Omental fat pad (tissue), 4 donors: ENCODE results near the gene KLC3. TPM values are rescaled to one million over a fixed set of nuclear protein-coding genes. Genes with fewer than 3 reads are reported as not detected.

Source experiments
- ATAC-seq: fragments of 150-250 bp; one replicate; pipeline ENCODE4 v1.9.1; 2016; ENCODE audit warnings: mild to moderate bottlenecking, moderate library complexity; ENCODE audit not compliant: low FRiP score
- DNase-seq: peaks from one replicate; pipeline ENCODE4 v3.0.0-alpha.2; 2019; ENCODE audit warnings: low spot score
- total RNA-seq, 4 donors: library from RNA; depleted of rRNA; stranded (reverse); fragments of >200 nt; gene quantifications; one replicate each; pipeline ENCODE4 v1.1.0, GENCODE V29; 2016
- TF ChIP-seq, protein P1 (sequence below), 3 donors: fragments of 450-650 bp; IDR thresholded peaks; one replicate each; pipeline ENCODE4 v1.5.1; 2016 to 2017; ENCODE audit warnings: antibody characterized with exemption in 3 of 3, mild to moderate bottlenecking in 3 of 3, moderate library complexity in 2 of 3

KLC3 gene
- total RNA-seq, 4 donors from 2014 or later = 0.36 to 2.0 TPM; not detected in 2

DNA sequence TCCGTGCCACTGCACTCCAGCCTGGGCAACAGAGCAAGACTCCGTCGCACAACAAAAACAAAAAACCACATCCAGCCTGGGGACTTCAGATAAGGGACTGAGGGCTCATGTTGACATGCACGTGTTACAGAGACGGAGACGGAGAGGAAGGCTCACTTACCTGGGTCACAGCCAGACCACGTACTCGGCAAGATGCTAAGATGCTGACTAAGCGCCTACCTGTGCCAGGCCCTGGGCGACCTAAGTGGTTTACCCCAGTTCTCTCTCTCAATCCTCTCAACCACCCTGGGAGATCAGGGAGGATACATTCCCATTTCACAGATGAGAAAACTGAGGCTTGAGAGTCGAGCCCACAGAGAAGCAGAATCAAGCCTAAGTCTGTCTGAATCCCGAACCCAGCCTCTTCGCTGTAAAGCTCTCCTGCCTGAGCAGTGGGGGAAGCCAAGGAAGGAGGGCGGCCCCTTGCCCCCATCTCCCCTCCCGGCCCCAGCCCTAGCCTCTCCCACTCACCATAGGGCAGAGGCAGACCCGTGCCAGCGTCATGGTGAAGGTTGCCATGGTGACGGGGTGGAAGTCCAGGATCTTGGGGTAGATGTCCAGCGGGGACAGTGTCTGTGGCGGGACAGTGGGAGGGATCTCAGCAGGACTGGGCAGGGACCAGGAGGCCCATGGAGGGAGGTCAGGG lies 16.4 kb downstream of the KLC3 start:
- ATAC-seq (no peak), DNase-seq (no peak)
- TF ChIP-seq, protein P1, sequence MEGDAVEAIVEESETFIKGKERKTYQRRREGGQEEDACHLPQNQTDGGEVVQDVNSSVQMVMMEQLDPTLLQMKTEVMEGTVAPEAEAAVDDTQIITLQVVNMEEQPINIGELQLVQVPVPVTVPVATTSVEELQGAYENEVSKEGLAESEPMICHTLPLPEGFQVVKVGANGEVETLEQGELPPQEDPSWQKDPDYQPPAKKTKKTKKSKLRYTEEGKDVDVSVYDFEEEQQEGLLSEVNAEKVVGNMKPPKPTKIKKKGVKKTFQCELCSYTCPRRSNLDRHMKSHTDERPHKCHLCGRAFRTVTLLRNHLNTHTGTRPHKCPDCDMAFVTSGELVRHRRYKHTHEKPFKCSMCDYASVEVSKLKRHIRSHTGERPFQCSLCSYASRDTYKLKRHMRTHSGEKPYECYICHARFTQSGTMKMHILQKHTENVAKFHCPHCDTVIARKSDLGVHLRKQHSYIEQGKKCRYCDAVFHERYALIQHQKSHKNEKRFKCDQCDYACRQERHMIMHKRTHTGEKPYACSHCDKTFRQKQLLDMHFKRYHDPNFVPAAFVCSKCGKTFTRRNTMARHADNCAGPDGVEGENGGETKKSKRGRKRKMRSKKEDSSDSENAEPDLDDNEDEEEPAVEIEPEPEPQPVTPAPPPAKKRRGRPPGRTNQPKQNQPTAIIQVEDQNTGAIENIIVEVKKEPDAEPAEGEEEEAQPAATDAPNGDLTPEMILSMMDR (IDR thresholded peaks at IDR 0.05) = no peak

DNA sequence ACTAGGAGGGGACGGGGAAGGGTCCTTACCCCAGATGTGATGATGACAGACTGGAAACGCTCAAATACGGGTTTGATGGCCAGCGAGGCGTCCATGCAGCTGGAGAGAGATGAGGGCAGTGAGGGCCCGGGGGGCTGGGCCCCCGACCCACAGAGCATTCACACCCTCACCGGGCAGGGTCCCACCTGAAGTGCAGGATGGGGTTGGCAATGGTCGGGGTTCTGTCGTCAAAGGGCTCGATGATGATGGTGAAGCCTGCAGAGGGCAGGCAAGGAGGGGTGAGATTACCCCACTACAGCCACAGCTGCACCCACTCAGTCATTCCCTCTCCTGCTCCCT lies 16.9 kb downstream of the KLC3 start:
- DNase-seq (no peak), ATAC-seq (no peak)
- TF ChIP-seq, protein P1 (IDR thresholded peaks at IDR 0.05) = no peak

DNA sequence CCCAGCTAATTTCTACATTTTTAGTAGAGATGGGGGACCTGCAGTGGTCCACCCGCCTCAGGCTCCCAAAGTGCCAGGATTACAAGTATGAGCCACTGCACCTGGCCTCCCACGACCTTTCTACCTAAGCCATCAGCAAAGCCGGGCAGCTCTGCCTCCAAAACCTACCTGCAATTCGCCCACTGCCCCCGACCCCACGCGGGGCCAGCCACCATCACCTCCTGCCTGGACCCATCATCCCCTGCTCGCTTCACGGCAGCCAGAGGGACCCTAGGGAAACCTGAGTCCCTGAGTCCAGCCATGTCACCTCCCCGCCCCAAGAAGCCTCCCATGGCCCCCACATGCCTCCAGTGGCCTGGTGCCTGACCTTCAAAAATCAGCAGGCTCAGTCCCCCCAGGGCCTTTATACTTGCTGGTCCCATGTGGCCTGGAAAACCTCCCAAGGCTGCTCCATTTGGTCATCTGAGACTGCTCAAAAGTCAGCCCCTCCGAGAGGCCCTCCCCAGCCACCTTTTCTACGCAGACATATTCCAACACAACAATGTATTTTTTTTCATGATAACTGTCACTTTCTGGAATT lies 17.8 kb downstream of the KLC3 start:
- ATAC-seq (no peak), DNase-seq (no peak)
- TF ChIP-seq, protein P1 (IDR thresholded peaks at IDR 0.05) = no peak

DNA sequence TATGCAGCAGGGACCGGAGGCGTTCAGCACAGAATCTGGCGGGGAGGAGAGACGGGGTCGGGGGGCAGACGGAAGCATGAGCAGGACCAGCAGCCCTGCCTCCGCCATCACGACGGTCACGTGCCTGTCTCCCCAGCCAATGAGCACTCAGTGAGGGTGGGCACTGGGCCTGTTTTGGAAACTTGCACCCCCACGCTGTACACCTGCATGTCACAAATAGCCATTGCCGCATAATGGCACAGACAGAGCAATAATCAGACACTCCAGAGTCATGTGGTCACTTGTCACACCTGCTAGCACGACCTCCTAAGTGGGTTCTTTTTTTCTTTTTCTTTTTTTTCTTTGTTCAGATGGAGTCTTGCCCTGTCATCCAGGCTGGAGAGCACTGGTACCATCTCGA lies 21.1 kb downstream of the KLC3 start:
- TF ChIP-seq, protein P1 (IDR thresholded peaks at IDR 0.05) = no peak
- DNase-seq (no peak), ATAC-seq (no peak)

DNA sequence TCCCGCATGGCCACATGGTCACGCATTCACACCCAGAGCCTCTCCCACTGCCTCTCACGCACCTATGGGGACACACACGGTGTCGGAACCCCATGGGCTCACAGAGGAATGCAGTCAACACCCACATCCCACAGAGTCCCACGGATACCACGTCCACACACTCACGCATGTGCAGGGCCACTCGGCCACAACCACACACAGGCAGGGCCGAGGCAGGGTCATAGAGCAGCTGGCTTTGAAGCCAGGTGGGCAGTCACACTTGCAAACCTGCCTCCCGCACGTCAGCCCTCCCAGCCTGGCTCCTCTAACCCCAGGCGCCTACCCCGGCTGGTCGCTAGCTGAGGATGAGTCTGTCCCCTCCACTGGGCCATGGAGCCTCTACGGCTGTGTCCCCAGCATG lies 21.7 kb downstream of the KLC3 start:
- DNase-seq (no peak), ATAC-seq (no peak)
- TF ChIP-seq, protein P1 (IDR thresholded peaks at IDR 0.05) = no peak

DNA sequence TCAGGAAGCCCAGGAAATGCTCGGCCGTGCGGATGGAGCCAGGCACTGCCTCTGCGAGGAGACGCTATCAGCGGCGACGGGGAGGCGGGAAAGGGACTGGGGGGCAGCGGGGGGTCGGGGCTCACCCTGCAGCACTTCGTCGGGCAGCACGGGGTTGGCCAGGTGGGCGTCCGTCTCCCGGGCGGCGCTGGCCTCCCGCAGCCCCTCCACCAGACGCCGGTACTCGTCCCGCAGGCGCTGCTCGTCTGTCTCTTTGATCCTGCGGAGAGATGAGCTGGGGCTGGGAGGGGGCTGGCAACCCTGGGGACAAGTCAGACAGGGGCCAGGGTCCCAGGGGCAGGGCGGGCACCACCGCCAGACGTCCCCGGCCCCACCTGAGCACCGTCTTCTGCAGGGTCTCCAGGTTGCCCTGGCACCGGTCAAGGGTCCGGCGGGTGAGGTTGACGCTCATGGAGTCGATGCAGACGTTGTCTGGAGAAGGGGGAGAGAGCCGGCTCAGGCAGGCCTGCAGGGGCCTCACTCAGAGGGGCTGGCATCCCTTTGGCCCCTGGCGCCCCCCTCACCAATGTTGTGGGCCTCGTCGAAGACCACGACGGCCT lies 23.4 kb downstream of the KLC3 start:
- ATAC-seq = no peak
- TF ChIP-seq, protein P1 (IDR thresholded peaks at IDR 0.05) = no peak
- no peak for DNase-seq

DNA sequence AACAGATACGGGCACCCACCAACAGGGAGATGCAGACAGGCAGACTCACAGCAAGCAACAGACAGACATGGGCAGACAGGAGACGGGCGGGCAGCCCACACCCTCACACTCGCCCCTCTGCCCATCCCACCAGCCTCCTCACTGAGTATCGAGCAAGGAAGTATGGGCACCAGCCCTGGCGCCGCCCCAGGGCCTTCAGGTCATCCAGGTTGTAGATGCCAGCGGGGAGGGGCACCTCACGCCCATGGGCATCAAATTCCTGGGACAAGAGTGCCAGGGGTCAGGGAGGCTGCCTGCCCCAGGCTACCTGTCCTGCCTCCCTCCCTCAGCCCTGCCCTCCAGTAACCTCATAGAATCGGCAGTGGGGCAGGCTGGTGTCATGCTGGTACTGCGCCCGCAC lies 24.1 kb downstream of the KLC3 start:
- TF ChIP-seq, protein P1 (IDR thresholded peaks at IDR 0.05) = no peak
- DNase-seq = no peak
- ATAC-seq = no peak
